DMS 273 treated with DMSO at 0.1 percent for 48 hours (cell line): Measurements from ENCODE around the gene SUSD3.

Experiments
- DNase-seq: peaks from one replicate; lab custom pipeline; 2025; lab: John Stamatoyannopoulos, UW

Gene SUSD3

GRCh38 chr9:93123561-93124283 is 65.2 kb downstream of the SUSD3 start:
- no peak for DNase-seq

GRCh38 chr9:93124793-93125192 is 66.3 kb downstream of the SUSD3 start:
- DNase-seq: no peak

- DNase-seq: no peak
Observed at GRCh38 chr9:93125331-93125894, 66.9 kb downstream of the SUSD3 start.

- no peak for DNase-seq
Observed at GRCh38 chr9:93126151-93126781, 67.8 kb downstream of the SUSD3 start.

GRCh38 chr9:93126825-93127368 is 68.4 kb downstream of the SUSD3 start:
- no peak for DNase-seq

GRCh38 chr9:93127395-93127911 is 69.0 kb downstream of the SUSD3 start:
- DNase-seq: no peak

GRCh38 chr9:93128011-93128714 is 69.7 kb downstream of the SUSD3 start:
- DNase-seq: no peak

- DNase-seq: no peak
Observed at GRCh38 chr9:93128715-93129224, 70.3 kb downstream of the SUSD3 start.

- DNase-seq: no peak
Observed at GRCh38 chr9:93129286-93129685, 70.8 kb downstream of the SUSD3 start.

- no peak for DNase-seq
Observed at GRCh38 chr9:93129691-93130500, 71.4 kb downstream of the SUSD3 start.

- no peak for DNase-seq
Observed at GRCh38 chr9:93130861-93131481, 72.5 kb downstream of the SUSD3 start.

- DNase-seq: no peak
Observed at GRCh38 chr9:93131599-93132286, 73.2 kb downstream of the SUSD3 start.

- DNase-seq: no peak
Observed at GRCh38 chr9:93132287-93132927, 73.9 kb downstream of the SUSD3 start.

GRCh38 chr9:93132946-93133680 is 74.6 kb downstream of the SUSD3 start:
- DNase-seq: no peak

- DNase-seq: no peak
Observed at GRCh38 chr9:93133681-93134014, 75.1 kb downstream of the SUSD3 start.

GRCh38 chr9:93134015-93134739 is 75.7 kb downstream of the SUSD3 start, which contains the start of gene NINJ1:
Gene NINJ1, minus strand, starts transcription at chr9:93134251. Its CDS starts 34 bp downstream, at chr9:93134217.
- DNase-seq: peak; percentile 35
